Thymus (tissue), 11 donors: ENCODE data around the gene UGCG. TPM values are rescaled to one million over a fixed set of nuclear protein-coding genes. Genes with fewer than 3 reads are reported as not detected.
A peak's percentile ranks its signal among the peaks of the same experiment; 100 is the strongest.

Source experiments
- DNase-seq, 9 donors: peaks; one replicate each; pipeline ENCODE4 v3.0.0-alpha.2; 2013; ENCODE audit warnings: low spot score in 9 of 9, low read depth in 6 of 9, missing footprints in 1 of 9
- H3K27ac ChIP-seq, 2 donors: one replicate each; pipeline ENCODE4 v1.5.1; 2013; ENCODE audit warnings: control low read depth in 1 of 2, low read depth in 1 of 2, low read length in 1 of 2, mild to moderate bottlenecking in 1 of 2, moderate library complexity in 1 of 2
- H3K27me3 ChIP-seq, 2 donors: one replicate each; pipeline ENCODE4 v1.5.1; 2013; ENCODE audit warnings: low read length in 1 of 2; ENCODE audit not compliant: control insufficient read depth in 2 of 2, insufficient read depth in 1 of 2
- H3K36me3 ChIP-seq, 2 donors: one replicate each; pipeline ENCODE4 v1.5.1; 2013; ENCODE audit warnings: low read length in 1 of 2, mild to moderate bottlenecking in 1 of 2, moderate library complexity in 1 of 2; ENCODE audit not compliant: control insufficient read depth in 2 of 2, insufficient read depth in 2 of 2
- H3K4me1 ChIP-seq, 2 donors: one replicate each; pipeline ENCODE4 v1.5.1; 2013; ENCODE audit warnings: low read length in 2 of 2; ENCODE audit not compliant: control insufficient read depth in 2 of 2, insufficient read depth in 2 of 2
- H3K4me3 ChIP-seq, 2 donors: one replicate each; pipeline ENCODE4 v1.5.1; 2013; ENCODE audit warnings: low read length in 2 of 2, control low read depth in 1 of 2, mild to moderate bottlenecking in 1 of 2
- H3K9me3 ChIP-seq, 2 donors: one replicate each; pipeline ENCODE4 v1.5.1; 2013; ENCODE audit warnings: low read length in 1 of 2, mild to moderate bottlenecking in 1 of 2; ENCODE audit not compliant: control insufficient read depth in 2 of 2, insufficient read depth in 1 of 2
- WGBS: extraction: QIAGEN DNeasy Blood & Tissue Kit; methylation state at CpG from one replicate; pipeline ENCODE4 v1.1.7; 2013; 5-methylcytosine and 5-hydroxymethylcytosine counted together
- polyA plus RNA-seq: library from polyadenylated mRNA; stranded (reverse); fragments of 200-250 nt; gene quantifications from one replicate; pipeline ENCODE4 v1.2.3, GENCODE V29; 2013
- total RNA-seq: library from RNA; stranded (reverse); fragments of 120-200 nt; gene quantifications from one replicate; pipeline ENCODE4 v1.2.4, GENCODE V29; 2013
- donor health status: healthy.

UGCG gene
- total and polyA plus RNA-seq, 2 donors = 32.9 to 37.1 TPM

DNA sequence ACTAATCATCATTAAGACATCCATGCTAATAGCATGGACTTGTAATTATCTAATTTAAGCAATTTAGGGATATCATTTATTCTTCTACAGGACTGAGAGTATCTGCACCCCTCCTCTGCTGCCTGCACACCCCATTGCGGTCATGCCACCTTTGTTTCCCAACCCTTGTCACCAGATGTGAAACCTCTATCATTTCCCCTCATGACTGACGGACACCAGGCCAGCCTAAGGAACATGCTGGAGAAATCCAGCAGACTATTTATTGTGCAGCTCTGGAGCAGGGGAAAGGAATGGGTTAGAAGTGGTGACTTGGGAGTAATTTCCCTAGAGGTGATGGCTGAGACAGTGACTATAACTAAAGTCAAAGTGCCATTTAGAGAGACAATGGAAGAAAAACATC lies 40.7 kb downstream of the UGCG start:
- WGBS = over 99% methylated on average over 2 of the region's 2 CpGs
- H3K4me3 ChIP-seq = no peak overlapping the region

DNA sequence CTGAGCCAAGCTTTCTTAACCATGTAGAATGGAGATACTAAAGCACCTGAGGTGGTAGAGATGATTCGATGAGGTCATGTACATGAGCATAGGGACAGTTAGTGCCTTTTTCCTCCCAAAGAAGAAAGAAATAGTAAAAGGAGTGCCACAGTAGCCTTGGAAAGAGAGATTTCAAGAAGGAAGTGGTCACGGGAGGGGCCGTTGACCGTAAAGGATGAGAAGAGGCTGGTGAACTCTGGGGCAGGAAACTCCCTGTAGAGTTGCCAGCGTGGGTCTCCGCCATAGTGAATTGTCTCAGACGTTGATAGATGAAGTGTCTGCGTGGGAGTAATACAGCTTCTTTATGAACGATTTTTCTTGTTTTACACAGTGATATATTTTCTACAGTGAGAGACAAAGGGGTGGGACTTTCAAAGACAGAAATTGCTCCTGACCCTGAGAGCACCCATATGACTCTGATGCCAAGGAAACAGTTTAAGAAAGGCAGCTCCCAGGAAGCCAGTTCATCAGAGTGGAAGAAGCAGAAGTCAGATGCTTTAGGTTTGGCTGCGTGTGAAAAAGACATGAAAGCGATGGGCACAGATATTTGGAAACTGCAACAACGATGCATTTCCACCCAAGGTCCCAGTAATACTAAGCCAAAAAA lies 41.3 kb downstream of the UGCG start:
- Histone ChIP-seq H3K27ac (peak overlapping the region; percentile 57 to 80), H3K27me3 (no peaks in the 10 kb centered on the region), H3K4me1 (peaks cover 5 to 6% of the 10 kb centered on the region in 2 donors), H3K36me3 (peaks cover 0 to 12% of the 10 kb centered on the region in 2 donors), H3K9me3 (no peaks in the 10 kb centered on the region), H3K4me3 (no peak overlapping the region)
- peak in 3 of 9 donors; percentile 28 to 69 (median 30) for DNase-seq
- WGBS = 43% methylated on average over 12 of the region's 12 CpGs

More for the DNA sequence above, 40.7 kb downstream of the UGCG start:
- Histone ChIP-seq H3K36me3 (peaks cover 0 to 12% of the 10 kb centered on the region in 2 donors), H3K4me1 (peaks cover 5 to 6% of the 10 kb centered on the region in 2 donors), H3K9me3 (no peaks in the 10 kb centered on the region), H3K27me3 (no peaks in the 10 kb centered on the region), H3K27ac (peak overlapping the region; percentile 57 to 80)
- no peak for DNase-seq

DNA sequence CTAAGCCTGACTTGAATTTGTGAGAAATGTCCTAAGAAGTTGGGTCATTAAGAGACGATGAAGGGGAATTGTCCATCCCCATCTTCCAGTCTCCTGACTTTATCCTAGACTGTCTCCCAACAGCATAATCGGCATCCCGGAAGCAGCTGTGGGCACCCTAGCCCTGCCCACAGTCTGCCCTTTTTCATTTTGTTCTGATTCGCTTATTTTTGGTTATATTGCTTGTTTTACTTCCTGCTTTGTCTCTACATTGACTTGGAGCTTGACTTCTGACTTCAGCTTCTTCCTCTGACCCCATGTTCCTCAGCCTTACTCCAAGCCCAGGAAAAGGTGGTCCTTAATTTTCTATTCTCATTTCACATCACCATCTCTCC lies 41.8 kb downstream of the UGCG start:
- Histone ChIP-seq H3K4me1 (peaks cover 5 to 6% of the 10 kb centered on the region in 2 donors), H3K36me3 (peaks cover 0 to 11% of the 10 kb centered on the region in 2 donors), H3K27ac (peak overlapping the region; percentile 57 to 80), H3K9me3 (no peaks in the 10 kb centered on the region), H3K4me3 (no peak overlapping the region), H3K27me3 (no peaks in the 10 kb centered on the region)
- WGBS = 97% methylated on average over 4 of the region's 4 CpGs
- no peak for DNase-seq

DNA sequence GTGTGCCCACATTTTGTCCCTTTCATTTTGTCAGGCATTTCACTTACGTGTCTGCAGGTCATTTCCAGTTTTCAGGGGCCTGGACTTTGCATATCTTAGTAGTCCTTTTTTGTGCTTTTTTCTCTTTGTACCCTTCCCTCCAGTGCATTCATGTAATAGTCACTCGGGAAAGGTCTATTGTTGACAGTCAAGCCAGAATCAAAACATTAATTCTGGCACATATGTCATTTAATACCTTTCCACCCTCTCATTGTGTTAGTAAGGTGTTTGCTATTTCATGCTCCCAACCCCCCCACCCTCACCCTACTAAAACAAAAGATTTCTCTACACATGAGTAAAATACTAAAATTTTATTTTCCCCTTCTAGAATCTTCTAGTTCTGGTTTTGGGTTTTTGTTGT lies 42.7 kb downstream of the UGCG start:
- Histone ChIP-seq H3K36me3 (peaks cover 0 to 5% of the 10 kb centered on the region in 2 donors), H3K27ac (peak overlapping the region in 1 of 2 donors; percentile 2), H3K4me1 (peaks cover 5 to 6% of the 10 kb centered on the region in 2 donors), H3K4me3 (no peak overlapping the region), H3K9me3 (no peaks in the 10 kb centered on the region), H3K27me3 (no peaks in the 10 kb centered on the region)
- no peak for DNase-seq
- WGBS = 95% methylated on average over 2 of the region's 2 CpGs

DNA sequence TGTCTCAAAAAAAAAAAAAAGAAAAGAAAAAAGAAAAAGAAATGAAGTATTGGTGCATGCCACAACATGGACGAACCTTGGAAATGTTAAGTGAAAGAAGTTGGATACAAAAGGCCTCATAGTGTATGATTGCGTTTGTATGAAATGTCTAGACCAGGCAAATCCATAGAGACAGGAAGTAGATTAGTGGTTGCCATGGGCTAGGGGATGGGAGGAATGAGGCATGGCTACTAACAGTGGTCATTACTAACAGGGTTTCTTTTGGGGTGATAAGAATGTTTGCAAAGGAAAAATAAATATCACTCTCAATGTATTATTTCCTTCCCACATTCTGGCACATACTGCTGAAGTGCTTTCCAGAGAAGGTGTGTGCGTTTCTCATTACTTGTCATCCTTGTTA lies 44.1 kb downstream of the UGCG start:
- no peak overlapping the region for H3K4me3 ChIP-seq
- no peak for DNase-seq
- WGBS = 94% methylated on average over 3 of the region's 3 CpGs
- H3K36me3 ChIP-seq = no peaks in the 10 kb centered on the region
- peaks cover 9% of the 10 kb centered on the region in 2 donors for H3K4me1 ChIP-seq
- H3K27ac ChIP-seq = no peak overlapping the region
- H3K27me3 ChIP-seq = no peaks in the 10 kb centered on the region
- H3K9me3 ChIP-seq = no peaks in the 10 kb centered on the region

DNA sequence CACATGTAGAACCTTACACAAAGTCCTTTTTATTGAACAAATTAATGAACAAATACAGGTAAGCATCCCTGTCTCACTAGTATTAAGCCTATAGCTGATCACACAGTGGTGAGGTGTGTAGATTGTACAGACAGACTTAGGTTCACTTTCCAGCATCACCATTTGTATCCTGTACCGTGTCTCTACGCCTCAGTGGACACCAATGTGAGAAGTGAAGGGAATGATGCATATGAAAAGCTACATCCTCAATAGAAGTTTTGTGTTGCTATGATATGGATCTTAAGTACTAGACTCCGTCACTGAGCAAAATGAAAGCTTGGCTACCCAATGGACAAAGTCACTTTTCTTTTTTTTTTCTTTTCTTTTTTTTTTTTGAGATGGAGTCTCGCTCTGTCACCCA lies 46.6 kb downstream of the UGCG start:
- Histone ChIP-seq H3K27me3 (no peaks in the 10 kb centered on the region), H3K36me3 (no peaks in the 10 kb centered on the region), H3K9me3 (no peaks in the 10 kb centered on the region), H3K4me3 (no peak overlapping the region), H3K27ac (no peak overlapping the region), H3K4me1 (peaks cover 7 to 8% of the 10 kb centered on the region in 2 donors)
- no peak for DNase-seq
- WGBS = 98% methylated on average over 4 of the region's 4 CpGs

DNA sequence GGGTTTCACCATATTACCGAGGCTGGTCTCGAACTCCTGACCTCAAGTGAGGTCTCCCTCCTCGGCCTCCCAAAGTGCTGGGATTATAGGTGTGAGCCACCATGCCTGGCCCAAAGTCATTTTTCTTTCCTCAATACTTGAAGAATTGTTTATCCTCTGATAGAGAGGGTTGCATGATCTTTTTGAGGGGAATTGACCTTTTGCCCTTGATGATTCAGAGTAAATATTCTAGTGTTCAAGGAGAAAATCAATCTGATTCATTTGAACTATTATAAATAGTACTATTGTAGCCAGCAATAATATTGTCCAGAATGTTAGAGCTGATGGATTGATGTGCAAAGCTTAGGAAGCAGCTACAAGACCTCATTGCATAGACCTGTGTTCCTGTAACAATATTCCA lies 47.1 kb downstream of the UGCG start:
- H3K36me3 ChIP-seq = no peaks in the 10 kb centered on the region
- no peaks in the 10 kb centered on the region for H3K9me3 ChIP-seq
- WGBS = 97% methylated on average over 3 of the region's 3 CpGs
- H3K27ac ChIP-seq = no peak overlapping the region
- no peaks in the 10 kb centered on the region for H3K27me3 ChIP-seq
- H3K4me1 ChIP-seq = peaks cover 3 to 4% of the 10 kb centered on the region in 2 donors
- no peak for DNase-seq
- H3K4me3 ChIP-seq = no peak overlapping the region

DNA sequence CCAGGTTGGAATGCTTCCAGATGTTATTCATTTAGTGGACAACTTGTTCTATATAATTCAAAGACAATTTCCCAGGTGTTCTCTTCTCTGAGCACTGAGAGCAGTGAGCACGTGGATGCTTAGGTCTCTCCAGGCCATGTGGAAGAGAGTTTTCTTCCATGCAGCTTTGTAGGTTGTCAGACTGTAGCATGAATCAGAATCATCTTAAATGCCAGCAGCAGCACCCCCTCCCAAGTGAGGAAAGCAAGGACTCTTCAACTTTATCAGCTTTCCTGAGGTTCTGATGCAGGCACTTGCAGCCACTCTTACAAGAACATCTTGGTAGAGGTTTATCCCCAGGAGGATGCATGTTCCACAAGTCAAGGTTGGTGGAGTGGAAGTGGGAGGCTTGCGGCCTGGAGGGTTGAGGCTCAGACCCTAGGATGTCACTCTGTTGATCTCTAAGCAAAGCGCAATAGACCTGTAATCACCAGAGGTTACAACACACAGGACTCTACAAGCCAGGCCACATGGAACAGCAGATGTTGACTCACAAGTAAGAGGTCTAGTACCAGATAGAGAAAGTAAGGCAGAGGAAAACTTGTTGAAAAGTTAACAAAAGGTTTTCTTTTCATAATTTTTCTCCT lies 47.7 kb downstream of the UGCG start:
- 97% methylated on average over 3 of the region's 3 CpGs for WGBS
- Histone ChIP-seq H3K4me1 (peaks cover 3 to 4% of the 10 kb centered on the region in 2 donors), H3K9me3 (no peaks in the 10 kb centered on the region), H3K27me3 (no peaks in the 10 kb centered on the region), H3K4me3 (no peak overlapping the region), H3K27ac (no peak overlapping the region), H3K36me3 (no peaks in the 10 kb centered on the region)
- no peak for DNase-seq

DNA sequence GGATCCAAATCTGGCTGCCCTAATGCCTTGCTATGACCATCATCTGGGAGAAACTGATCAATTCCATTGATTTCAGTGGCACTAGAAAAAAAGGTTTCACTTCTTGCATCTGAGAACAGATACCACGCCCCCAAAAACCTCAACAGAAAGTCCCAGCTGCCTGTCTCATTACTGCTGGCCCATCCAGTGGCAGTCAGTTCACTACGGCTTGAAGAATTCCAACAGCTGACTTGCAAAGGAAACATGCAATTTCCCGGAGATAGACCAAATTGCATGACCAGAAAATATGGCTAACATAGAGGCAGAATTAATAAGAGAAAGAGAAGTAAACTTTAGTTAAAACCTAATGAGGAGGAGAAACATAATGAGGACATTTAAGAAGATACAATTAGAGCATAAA lies 48.6 kb downstream of the UGCG start:
- 35% methylated on average over 3 of the region's 3 CpGs for WGBS
- no peaks in the 10 kb centered on the region for H3K36me3 ChIP-seq
- H3K4me3 ChIP-seq = no peak overlapping the region
- H3K27me3 ChIP-seq = no peaks in the 10 kb centered on the region
- DNase-seq = peak in 1 of 9 donors; percentile 28
- no peak overlapping the region for H3K27ac ChIP-seq
- no peaks in the 10 kb centered on the region for H3K9me3 ChIP-seq
- peaks cover 3 to 4% of the 10 kb centered on the region in 2 donors for H3K4me1 ChIP-seq
